Stimulated activated CD8-positive, alpha-beta memory T cell treated with anti-CD3 and anti-CD28 coated beads, Interleukin-2, amount 100 ng/mL, for 48 hours (primary cell): ENCODE results near the gene CACNA1A.
A peak's percentile ranks its signal among the peaks of the same experiment; 100 is the strongest.
"Not testable (repeated sequence)": the region's sequence is repeated elsewhere in the genome, so short reads cannot be mapped to it uniquely, and the experiment has no call there.

ENCODE experiments used
- DNase-seq, 2 donors: peaks; one replicate each; pipeline ENCODE4 v3.0.0-alpha.2; 2020; ENCODE audit warnings: low read depth in 2 of 2

The CACNA1A gene

DNA sequence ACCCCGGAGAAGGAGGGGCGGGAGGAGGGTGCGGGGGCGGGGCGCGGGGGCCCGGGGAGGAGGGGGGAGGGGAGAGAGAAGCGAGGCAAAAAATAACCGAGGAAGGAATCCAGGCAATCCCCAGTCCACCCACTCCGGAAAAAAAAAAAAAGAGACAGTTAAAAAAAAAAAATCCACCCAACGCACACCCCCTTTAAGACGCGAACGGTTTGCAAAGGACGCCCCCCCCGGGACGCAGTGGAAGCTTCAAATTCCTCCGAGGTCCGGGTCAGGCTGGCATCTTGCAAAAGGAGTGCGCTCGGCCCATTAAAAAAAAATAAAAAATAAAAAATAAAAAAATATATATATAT is at the start of gene CACNA1A:
Gene CACNA1A, minus strand, starts transcription at position 9 of the 350 bp plus-strand sequence. CDS start 255 bp downstream, outside the sequence.
- DNase-seq = no peak

DNA sequence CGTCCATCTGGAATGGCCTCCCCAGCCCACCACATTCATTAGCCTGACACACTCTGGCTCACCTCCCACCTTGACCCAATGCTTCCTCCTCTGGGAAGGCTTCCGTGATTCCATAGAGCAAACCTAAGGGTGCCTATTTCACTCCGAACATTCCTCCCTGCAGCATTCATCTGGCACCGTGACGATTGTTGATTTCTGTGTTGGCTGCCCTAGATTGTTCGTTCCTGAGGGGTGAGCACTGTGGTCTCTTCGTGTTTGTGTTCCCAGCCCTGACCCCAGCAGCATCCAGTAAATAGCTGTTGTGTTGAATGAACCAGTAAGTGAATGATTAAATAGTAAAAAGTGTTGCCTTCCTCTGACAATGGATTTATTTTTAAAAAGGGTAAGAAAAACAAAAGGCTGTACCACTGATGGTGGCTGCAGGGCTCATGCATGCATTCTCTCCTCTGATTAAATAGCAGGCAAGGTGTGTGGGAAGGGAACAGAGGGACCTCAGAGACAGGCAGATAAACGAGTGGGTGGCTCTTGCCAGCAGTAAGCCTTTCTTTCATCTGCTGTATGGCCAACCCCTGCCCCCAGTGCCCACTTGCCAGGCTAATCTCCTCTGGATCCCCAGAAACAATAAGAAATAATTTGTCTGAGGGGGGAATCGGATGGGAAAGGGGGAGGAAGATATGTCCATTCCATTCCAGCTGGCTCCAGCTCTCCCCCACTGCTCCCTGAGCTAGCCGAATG is 48.4 kb upstream of the CACNA1A start:
- no peak for DNase-seq

DNA sequence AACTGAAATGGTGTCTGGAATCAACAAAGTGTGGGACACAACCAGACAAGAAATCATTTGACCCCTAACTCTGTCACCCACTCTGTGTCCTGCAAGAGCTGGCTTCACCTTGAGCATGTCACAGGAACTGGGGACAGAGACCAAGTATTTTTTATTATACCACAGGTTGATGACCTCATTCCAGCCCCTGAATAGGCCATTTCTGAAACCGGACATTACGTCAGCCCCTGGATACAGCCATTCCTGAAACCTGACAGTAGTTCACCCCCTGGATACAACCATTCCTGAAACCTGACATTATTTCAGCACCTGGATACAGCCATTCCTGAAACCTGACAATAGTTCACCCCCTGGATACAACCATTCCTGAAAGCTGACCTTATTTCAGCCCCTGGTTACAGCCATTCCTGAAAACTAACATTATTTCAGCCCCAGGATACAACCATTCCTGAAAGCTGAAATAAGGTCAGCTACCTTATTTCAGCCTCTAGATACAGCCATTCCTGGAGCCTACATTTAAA is 47.7 kb upstream of the CACNA1A start:
- DNase-seq = no peak

DNA sequence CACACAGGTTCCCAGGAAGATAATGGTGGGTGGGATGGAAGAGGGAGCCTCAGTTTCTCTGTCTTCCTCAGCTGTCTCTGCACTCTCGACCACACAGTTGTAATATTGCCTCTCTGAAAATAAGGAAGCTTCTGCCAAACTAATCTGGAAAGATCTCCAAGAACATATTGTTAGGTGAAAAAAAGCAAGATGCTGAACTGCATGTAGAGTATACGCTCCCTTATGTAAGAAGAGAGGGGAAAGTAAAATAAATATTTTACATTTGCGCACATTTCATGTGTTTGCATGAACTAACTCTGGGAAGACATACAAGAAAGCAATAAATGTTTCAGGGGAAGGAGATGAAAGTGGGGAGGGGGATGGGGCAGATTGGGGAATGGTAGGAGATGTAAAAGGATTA is 41.9 kb upstream of the CACNA1A start:
- no peak for DNase-seq

DNA sequence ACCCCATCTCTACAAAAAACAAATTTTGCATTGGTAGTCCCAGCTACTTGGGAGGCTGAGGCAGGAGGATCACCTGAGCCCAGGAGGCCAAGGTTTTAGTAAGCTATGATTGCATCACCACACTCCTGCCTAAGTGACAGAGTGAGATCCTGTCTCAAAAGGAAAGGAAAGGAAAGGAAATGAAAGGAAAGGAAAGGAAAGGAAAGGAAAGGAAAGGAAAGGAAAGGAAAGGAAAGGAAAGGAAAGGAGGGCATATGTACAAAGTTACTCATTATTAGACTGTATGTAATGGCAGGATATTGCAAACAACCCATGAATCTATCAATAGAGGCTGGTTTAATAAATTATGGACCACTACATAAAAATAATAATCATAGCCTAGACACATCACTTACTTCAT is 40.8 kb upstream of the CACNA1A start:
- no peak for DNase-seq

DNA sequence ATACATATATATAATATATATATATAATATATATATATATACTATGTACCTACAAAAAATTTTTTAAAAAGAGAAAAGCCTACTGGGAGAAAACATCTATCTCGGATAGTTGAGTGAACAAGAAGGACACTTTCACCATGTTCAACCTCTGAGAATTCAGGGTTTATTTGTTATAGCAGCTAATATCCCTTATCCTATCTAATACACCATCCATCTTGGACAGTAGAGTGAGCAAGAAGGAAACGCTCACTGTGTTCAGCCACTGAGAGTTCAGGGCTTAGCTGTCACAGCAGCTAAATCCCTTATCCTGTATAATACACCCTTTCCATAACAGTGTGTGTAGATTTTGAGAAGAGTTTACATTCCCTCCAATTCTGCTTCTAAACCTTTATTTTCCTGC is 38.1 kb upstream of the CACNA1A start:
- DNase-seq = no peak

DNA sequence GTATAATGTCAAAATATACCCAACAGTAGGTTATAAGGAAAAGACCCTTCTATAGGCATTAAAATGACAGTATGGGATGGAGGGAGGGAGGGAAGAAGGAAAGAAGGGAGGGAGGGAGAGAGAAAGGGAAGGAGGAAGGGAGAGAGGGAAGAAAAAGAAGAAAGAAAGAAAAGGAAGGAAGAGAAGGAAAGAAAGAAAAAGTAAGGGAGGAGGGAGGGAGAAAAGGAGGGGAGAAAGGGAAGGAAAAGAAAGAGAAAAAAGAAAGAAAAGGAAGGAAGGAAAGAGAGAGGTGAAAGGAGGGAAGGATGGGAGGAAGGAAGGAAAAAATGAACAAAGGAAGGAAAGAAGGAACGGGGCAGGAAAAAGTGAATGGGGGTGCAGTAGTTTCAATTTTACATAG is 35.3 kb upstream of the CACNA1A start:
- DNase-seq = no peak

DNA sequence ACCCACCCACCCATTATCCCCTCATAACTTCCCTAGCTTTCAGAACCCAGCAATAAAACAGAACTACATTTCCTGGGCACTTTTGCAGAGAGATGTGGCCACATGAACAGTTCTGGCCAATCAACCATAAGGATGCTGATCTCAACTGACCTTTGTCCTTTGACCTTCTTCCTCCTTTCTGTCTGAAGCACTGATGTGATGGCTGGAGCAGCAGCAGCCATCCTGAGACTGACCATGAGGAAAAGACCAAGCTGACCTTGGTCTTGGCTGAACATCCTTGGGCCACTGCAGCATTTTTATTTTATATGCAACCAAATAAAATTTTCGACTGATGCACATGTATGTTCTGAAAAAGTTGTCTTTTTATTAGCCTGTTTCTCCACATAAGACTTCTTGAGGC is 33.1 kb upstream of the CACNA1A start:
- DNase-seq = no peak

DNA sequence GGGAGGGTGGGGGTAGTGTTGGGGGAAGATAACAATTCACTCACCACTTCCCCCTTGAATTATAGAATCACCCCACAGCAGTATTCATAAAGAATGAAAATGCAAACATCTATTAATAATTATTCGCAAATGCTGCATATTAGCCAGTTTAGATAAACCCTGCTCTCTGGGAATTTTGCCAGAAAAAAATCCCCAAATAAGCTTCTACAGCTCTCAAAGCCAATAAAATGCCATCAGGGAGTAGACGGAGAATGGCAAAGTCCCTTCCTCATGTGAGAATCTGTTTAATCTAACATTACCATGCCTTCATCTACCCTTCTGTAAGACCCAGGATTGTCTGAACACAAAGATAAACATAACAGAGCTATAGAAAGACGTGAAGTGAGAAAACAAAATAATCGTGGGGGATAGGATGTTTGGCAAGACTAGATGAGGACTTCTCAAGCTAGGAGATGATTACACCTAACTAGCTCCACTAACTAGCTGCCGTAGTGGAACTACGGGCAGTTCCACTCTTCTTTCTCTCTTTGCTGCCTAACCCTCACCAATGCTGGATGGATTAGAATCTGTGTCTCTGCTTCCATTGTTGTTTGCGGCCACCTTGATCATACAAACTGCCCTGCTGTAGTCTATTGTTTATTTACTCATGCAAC is 32.4 kb upstream of the CACNA1A start:
- DNase-seq = no peak

DNA sequence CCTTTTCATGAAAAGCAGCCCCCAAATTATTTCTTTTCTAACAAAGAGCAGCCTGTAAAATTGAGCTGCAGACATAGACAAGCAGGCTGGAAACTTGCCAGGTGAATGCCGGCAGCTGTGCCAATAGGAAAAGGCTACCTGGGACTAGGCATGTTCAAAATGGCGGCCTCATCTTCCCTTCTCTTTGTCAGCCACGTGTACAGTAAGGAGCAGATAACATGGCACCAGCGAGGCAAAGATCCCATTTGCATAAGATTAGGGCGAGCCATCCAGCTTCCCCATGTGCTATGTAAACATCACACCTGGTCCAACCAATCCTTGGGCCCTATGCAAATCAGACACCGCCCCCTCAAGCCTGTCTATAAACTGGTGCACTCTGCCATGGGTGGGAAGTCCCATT is 31.2 kb upstream of the CACNA1A start:
- DNase-seq = no peak

DNA sequence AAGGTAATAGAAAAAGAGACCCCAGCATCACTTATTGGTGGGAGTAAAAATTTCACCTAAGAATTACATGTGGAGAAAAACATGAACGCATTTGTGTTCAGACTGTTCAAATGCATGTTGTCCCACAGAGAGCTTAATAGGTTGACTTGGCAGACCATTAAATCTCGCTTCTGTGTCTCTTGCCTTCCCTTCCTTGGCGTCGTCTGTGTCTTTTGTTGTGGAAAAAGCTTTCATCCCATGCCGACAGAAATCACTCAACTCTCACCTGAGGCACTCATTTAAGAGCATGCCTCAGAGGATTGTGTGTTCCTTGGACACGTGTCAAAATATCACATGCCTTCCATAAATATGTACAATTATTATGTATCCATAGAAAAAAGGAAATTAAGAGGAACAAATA is 24.4 kb upstream of the CACNA1A start:
- no peak for DNase-seq

DNA sequence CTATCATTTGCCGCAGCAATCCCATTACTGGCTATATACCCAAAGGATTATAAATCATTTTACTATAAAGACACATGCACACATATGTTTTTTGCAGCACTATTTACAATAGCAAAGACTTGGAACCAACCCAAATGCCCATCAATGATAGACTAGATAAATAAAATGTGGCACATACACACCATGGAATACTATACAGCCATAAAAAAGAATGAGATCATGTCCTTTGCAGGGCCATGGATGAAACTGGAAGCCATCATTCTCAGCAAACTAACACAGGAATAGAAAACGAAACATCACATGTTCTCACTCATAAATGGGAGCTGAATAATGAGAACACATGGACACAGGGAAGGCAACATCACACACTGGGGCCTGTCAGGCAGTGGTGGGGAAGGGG is 23.4 kb upstream of the CACNA1A start:
- not testable (repeated sequence) for DNase-seq

DNA sequence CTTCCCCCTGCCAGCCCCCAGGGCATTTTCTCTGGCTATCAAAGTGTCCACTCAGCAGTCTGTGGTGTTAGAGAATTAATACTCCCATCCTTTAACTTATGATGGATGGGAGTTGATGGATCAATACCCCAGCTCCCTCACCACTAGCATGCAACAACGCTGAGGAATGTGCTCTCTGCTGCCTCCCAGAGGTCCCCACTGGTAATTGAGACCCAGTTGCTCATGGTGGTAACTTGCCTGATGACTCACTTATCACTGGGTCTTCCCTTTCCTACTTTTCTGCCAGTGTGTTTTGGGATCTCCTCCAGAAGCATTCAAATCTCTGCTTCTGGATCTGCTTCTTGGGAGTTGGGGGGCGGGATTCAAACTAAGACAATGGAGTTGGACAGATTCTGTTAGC is 20.3 kb upstream of the CACNA1A start:
- peak in 1 of 2 donors; percentile 3 for DNase-seq

DNA sequence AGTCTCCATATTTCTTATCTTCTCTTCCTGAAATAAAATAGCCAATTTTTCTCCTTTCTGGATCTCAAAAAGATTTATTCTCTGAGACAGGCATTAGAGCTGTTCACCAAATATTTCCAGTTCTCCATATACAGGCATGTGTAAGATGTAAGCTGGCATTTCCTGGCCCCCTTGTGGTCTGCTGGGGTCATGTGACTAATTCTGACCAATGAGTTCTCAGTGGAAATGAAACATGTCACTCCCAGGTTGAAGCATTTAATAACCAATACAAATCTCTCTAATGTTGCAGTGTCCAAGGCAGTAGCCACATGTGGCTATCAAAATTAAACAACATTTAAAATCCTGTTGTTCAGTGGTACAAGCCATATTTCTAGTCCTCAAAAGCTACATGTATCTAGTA is 14.8 kb upstream of the CACNA1A start:
- no peak for DNase-seq

DNA sequence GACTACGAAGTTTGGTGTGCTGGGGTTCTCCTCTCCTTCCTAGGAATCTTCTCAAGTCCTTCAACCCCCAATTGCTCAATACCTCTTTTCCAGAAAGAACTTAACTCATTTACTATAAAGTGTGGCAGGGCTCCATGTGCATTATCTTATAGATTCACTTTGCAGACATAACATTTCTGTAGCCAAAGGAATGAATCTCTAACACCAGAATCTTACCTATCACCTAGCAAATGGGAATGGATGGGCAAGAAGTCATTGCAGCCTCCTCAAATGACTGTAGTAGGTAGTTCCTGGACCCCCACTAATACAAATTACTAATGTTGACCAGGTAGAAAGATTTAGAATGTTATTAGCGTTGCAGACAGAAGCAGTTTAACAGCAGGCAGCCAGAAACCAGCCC is 5.7 kb upstream of the CACNA1A start:
- DNase-seq = no peak

DNA sequence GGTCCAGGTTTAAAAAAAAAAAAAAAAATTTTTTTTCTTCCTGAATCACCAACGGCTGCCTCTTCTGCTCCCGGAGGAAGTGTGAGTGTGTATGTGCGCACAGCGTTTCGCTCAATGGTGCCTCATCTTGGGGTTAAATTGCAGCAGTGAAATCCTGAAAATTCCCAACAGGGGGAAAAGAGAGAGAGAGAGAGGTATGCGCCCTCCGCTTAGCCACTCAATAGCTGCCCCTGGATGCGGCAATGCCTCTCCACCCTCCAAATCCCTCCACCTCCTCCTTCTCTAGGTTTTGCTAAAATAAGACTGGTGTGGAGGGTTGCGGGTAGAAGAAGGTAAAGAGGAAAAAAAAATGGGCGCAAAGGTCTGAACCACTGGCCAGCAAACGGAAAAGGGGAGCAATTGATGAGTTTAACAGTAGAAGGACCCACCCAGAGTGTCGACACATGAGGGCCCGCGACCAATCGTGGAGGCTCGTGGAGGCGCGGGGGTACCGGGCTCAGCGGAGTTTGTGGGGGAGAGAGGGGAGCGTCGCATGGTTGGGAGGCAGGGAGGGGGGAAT is 853 bp upstream of the CACNA1A start:
- DNase-seq = no peak

DNA sequence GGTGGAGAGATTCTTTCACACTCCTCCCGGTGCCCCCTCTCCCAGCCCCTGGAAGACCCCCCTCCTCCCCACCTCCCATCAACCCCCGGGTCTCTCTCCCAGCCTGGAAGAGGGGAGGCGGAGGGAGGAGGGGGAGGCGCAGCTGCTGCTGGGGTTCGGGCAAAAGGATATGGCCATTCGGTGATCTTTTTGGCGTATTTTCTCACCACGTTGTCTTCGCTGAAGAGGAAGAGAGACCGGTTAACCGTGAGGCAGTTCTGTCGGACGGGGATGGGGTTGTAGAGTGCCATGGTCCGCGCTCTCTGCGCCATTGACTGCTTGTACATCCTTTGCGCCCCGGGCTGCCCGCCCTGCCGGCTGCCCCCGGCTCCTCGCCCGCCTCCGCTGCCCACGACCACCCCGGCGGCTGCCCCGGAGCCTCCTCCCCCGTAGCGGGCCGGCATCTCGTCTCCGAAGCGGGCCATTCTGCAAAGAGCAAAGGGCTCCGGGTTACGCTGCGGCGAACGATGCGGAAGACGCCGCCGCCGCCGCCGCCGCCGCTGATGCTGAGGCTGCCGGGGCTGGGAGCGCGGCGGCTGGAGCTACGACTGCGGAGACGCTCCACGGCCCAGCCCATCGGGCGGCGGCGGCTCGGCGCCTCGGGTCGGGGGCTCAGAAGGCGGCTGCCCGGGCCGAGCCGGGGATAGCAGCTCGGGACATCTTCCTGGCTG is 363 bp downstream of the CACNA1A start:
- peak in 1 of 2 donors; percentile 12 for DNase-seq

DNA sequence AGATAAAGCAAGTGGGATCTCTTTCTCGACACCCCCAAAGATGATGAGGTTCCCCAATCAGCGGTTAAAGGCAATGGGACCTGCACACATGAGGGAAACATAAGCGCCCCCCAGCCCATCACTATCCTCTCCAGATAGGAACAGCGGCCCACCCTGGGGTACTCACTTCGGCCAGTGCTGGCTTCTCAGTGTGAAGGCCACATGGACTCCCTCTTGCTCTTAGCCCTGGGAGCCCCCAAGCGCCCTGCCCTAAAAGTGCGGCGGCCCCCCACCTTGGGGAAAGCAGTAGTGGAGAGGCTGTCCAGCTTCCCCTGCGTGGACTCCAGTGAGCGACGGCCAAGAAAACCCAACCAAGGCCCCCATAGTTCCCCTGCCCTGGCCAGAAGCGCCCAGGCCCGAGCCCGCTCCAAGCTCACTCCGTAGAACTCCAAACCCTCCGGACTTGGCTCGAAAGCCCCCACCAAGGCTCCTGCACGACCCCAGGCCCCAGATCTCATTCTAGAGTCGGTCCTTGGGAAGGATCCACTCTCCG is 1.0 kb downstream of the CACNA1A start:
- no peak for DNase-seq

DNA sequence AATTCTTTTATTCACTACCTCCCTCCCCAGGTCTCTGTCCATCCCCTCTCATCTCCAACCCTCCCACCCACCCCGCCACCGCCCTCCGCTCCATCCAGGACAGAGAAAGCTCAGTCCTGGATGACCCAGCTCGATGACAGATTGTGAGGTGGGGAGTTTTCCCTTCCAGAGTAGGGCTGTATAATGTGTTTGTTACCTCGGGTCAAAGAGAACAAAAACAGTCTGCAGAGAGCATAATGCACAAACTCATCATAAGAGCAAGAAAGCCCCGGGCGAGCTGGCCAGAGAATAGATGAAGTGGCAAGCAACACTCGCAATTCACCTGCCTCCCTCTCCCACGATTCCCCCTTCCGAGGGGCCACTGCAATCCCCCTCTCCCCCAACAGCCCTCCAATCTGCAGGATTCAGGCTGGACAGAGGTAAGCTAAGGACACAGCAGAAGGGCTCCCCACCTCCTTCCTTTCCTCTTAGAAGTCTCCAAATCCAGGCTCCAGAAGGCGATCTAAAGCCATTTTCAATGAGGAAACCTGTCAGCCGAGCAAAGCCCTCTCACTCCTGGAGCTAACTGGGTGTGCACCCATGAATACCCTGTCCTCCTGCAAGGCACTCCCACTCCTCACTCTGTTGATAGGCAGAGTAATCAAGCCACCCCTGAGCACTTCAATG is 2.6 kb downstream of the CACNA1A start:
- DNase-seq = no peak

DNA sequence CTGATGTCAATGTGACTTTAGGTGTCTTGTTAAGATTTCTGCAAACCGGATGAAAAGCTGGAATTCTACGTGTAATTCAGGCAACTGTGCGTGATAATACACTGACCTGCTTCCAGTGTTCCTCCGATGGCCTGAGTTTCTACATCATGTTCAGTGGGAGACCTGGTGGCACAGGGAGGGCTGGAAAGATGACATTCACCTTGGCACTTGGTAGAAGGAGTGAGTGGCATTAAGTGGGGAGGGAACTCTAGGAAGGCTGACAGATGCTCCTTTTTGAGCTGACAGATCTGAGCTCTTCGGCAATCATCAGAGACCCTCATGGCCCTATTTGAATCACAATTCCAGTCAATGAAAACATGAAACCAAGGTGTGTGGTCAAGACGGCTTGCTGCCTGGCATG is 4.0 kb downstream of the CACNA1A start:
- DNase-seq = no peak

DNA sequence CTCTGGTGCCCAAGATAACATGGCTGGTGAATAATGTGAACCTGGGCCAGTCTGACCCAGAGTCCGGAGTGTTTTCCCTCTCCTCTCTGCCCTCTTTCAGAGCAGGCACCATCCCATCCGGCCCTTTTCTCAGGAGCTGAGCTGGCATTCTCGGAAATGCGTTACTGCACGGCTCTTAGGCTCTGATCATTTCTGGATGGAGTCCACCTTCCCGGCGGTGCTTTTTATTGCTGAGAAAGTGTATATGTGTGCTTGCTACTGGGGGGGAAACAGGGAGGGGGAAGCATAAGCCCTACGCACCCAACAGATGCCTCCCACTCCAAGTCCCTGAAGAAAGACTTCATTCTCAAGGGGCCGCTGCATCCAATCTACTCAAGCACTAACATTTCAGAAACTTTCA is 6.6 kb downstream of the CACNA1A start:
- no peak for DNase-seq
